Stimulated activated effector memory CD8-positive, alpha-beta T cell treated with anti-CD3 and anti-CD28 coated beads, Interleukin-12 subunit alpha, Interleukin-12 subunit beta, amount 100 ng/mL, for 72 hours (primary cell): ENCODE measurements around the gene MAP2K7.
A peak's percentile ranks its signal among the peaks of the same experiment; 100 is the strongest.

Experiments
- ATAC-seq: fragments of 150-1000 bp; cut with Tn5 transposase; 2 replicates; pipeline ENCODE4 v1.10.0; 2021
- DNase-seq, 2 donors: peaks; one replicate each; pipeline ENCODE4 v3.0.0; 2021 to 2022; ENCODE audit warnings: low spot score in 2 of 2
- H3K27ac Mint-ChIP-seq: one replicate; pipeline ENCODE4 v1.8.0; 2022; ENCODE audit warnings: mild to moderate bottlenecking, mixed read lengths
- H3K36me3 Mint-ChIP-seq: one replicate; pipeline ENCODE4 v1.8.0; 2022; ENCODE audit warnings: mild to moderate bottlenecking, mixed read lengths
- H3K4me1 Mint-ChIP-seq: one replicate; pipeline ENCODE4 v1.8.0; 2022; ENCODE audit warnings: mixed read lengths
- H3K4me3 Mint-ChIP-seq: one replicate; pipeline ENCODE4 v1.8.0; 2022; ENCODE audit warnings: mild to moderate bottlenecking, mixed read lengths
- H3K9me3 Mint-ChIP-seq: one replicate; pipeline ENCODE4 v1.8.0; 2022; ENCODE audit warnings: mixed read lengths

MAP2K7 gene

GRCh38 chr19:7872306-7873204 lies 31.1 kb upstream of the MAP2K7 start:
- DNase-seq (no peak), ATAC-seq (no peak)
- Mint-ChIP-seq H3K4me3 (peak overlapping the region; percentile 80), H3K27ac (no peak overlapping the region), H3K36me3 (no peaks in the 10 kb centered on the region), H3K4me1 (peaks cover 24% of the 10 kb centered on the region), H3K9me3 (peaks cover 2% of the 10 kb centered on the region)

GRCh38 chr19:7873304-7874075 lies 30.2 kb upstream of the MAP2K7 start:
- no peak for ATAC-seq
- Mint-ChIP-seq H3K9me3 (peaks cover 2% of the 10 kb centered on the region), H3K4me3 (peak overlapping the region; percentile 44), H3K27ac (no peak overlapping the region), H3K4me1 (peaks cover 22% of the 10 kb centered on the region), H3K36me3 (no peaks in the 10 kb centered on the region)
- DNase-seq: no peak

- H3K36me3 Mint-ChIP-seq: no peaks in the 10 kb centered on the region
- peak within 1 kb of the TSS; percentile 53 for H3K4me3 Mint-ChIP-seq
- peaks cover 2% of the 10 kb centered on the region for H3K9me3 Mint-ChIP-seq
- H3K4me1 Mint-ChIP-seq: peaks cover 17% of the 10 kb centered on the region
- H3K27ac Mint-ChIP-seq: no peak within 1 kb of the TSS
- DNase-seq (no peak), ATAC-seq (no peak)
Measured at GRCh38 chr19:7874076-7874896, 29.4 kb upstream of the MAP2K7 start, which contains the start of gene PRR36. Gene PRR36 (minus strand): TSS chr19:7874390. CDS start chr19:7873689, 701 bp downstream.

- H3K36me3 Mint-ChIP-seq: no peaks in the 10 kb centered on the region
- peaks cover 17% of the 10 kb centered on the region for H3K4me1 Mint-ChIP-seq
- DNase-seq (no peak), ATAC-seq (no peak)
- peaks cover 2% of the 10 kb centered on the region for H3K9me3 Mint-ChIP-seq
- H3K27ac Mint-ChIP-seq: no peak overlapping the region
- H3K4me3 Mint-ChIP-seq: peak overlapping the region; percentile 53
Measured at GRCh38 chr19:7874897-7875273, 28.8 kb upstream of the MAP2K7 start.

- no peak for ATAC-seq
- Mint-ChIP-seq H3K36me3 (no peaks in the 10 kb centered on the region), H3K4me3 (no peak overlapping the region), H3K4me1 (no peaks in the 10 kb centered on the region), H3K27ac (no peak overlapping the region), H3K9me3 (no peaks in the 10 kb centered on the region)
- DNase-seq: no peak
Measured at GRCh38 chr19:7877249-7877836, 26.3 kb upstream of the MAP2K7 start.

- ATAC-seq: peak; percentile 22
- Mint-ChIP-seq H3K4me1 (no peaks in the 10 kb centered on the region), H3K36me3 (no peaks in the 10 kb centered on the region), H3K27ac (no peak overlapping the region), H3K4me3 (no peak overlapping the region), H3K9me3 (no peaks in the 10 kb centered on the region)
- DNase-seq: no peak
Measured at GRCh38 chr19:7879111-7879807, 24.4 kb upstream of the MAP2K7 start.

GRCh38 chr19:7879836-7880235 lies 23.8 kb upstream of the MAP2K7 start:
- no peaks in the 10 kb centered on the region for H3K9me3 Mint-ChIP-seq
- peak; percentile 28 for ATAC-seq
- H3K4me3 Mint-ChIP-seq: no peak overlapping the region
- no peaks in the 10 kb centered on the region for H3K36me3 Mint-ChIP-seq
- no peaks in the 10 kb centered on the region for H3K4me1 Mint-ChIP-seq
- no peak for DNase-seq
- no peak overlapping the region for H3K27ac Mint-ChIP-seq

- H3K36me3 Mint-ChIP-seq: no peaks in the 10 kb centered on the region
- ATAC-seq: no peak
- no peaks in the 10 kb centered on the region for H3K9me3 Mint-ChIP-seq
Measured at GRCh38 chr19:7881910-7882309, 21.8 kb upstream of the MAP2K7 start.

GRCh38 chr19:7883105-7883504 lies 20.6 kb upstream of the MAP2K7 start:
- Mint-ChIP-seq H3K4me3 (no peak overlapping the region), H3K36me3 (no peaks in the 10 kb centered on the region), H3K27ac (no peak overlapping the region), H3K4me1 (no peaks in the 10 kb centered on the region), H3K9me3 (no peaks in the 10 kb centered on the region)
- ATAC-seq: no peak
- no peak for DNase-seq

More at GRCh38 chr19:7881910-7882309, 21.8 kb upstream of the MAP2K7 start:
- Mint-ChIP-seq H3K4me3 (no peak overlapping the region), H3K4me1 (no peaks in the 10 kb centered on the region), H3K27ac (no peak overlapping the region)
- no peak for DNase-seq

GRCh38 chr19:7883796-7884570 lies 19.7 kb upstream of the MAP2K7 start:
- no peak overlapping the region for H3K27ac Mint-ChIP-seq
- no peaks in the 10 kb centered on the region for H3K36me3 Mint-ChIP-seq
- DNase-seq (no peak), ATAC-seq (no peak)
- H3K4me3 Mint-ChIP-seq: no peak overlapping the region
- no peaks in the 10 kb centered on the region for H3K9me3 Mint-ChIP-seq
- H3K4me1 Mint-ChIP-seq: no peaks in the 10 kb centered on the region

GRCh38 chr19:7885818-7886217 lies 17.9 kb upstream of the MAP2K7 start:
- no peak overlapping the region for H3K27ac Mint-ChIP-seq
- ATAC-seq: no peak

GRCh38 chr19:7887408-7888144 lies 16.1 kb upstream of the MAP2K7 start:
- no peaks in the 10 kb centered on the region for H3K9me3 Mint-ChIP-seq
- no peak overlapping the region for H3K27ac Mint-ChIP-seq
- DNase-seq (no peak), ATAC-seq (no peak)
- H3K36me3 Mint-ChIP-seq: no peaks in the 10 kb centered on the region
- H3K4me3 Mint-ChIP-seq: no peak overlapping the region
- H3K4me1 Mint-ChIP-seq: no peaks in the 10 kb centered on the region

More at GRCh38 chr19:7885818-7886217, 17.9 kb upstream of the MAP2K7 start:
- Mint-ChIP-seq H3K4me3 (no peak overlapping the region), H3K4me1 (no peaks in the 10 kb centered on the region), H3K36me3 (no peaks in the 10 kb centered on the region), H3K9me3 (no peaks in the 10 kb centered on the region)
- no peak for DNase-seq

GRCh38 chr19:7888145-7888825 lies 15.4 kb upstream of the MAP2K7 start, which contains the start of gene LRRC8E:
Gene LRRC8E (plus strand): TSS chr19:7888510. CDS start chr19:7895604, 7,094 bp downstream.
- H3K36me3 Mint-ChIP-seq: no peaks in the 10 kb centered on the region
- no peaks in the 10 kb centered on the region for H3K4me1 Mint-ChIP-seq

More at GRCh38 chr19:7888145-7888825, 15.4 kb upstream of the MAP2K7 start, which contains the start of gene LRRC8E:
- ATAC-seq: peak; percentile 84
- Mint-ChIP-seq H3K4me3 (no peak within 1 kb of the TSS), H3K27ac (no peak within 1 kb of the TSS), H3K9me3 (no peaks in the 10 kb centered on the region)
- no peak for DNase-seq
